Measurements from ENCODE around the gene PRRX2. TPM values are rescaled to one million over a fixed set of nuclear protein-coding genes. Genes with fewer than 3 reads are reported as not detected.

PRRX2 gene
- total and polyA plus RNA-seq, 9 donors: 0.20 to 4.0 (median 0.77) TPM

GRCh38 chr9:129637673-129638439 is 27.6 kb upstream of the PRRX2 start:
- Histone ChIP-seq H3K27ac (no peak overlapping the region), H3K9me3 (no peaks in the 10 kb centered on the region), H3K27me3 (no peaks in the 10 kb centered on the region), H3K36me3 (no peaks in the 10 kb centered on the region), H3K4me3 (no peak overlapping the region), H3K4me1 (ENCODE audit: insufficient read depth) (peaks cover 9% of the 10 kb centered on the region)
- TF ChIP-seq POLR2A (IDR thresholded peaks at IDR 0.05): no peak
- TF ChIP-seq CTCF (IDR thresholded peaks at IDR 0.05): no peak
- no peak for TF ChIP-seq EP300 (IDR thresholded peaks at IDR 0.05)
- WGBS, 3 donors: 68 to 72% (median 68%) methylated on average over 29 of the region's 29 CpGs
- intact Hi-C loops (cut with DNase I): no loop called here
- peak in 1 of 5 donors; percentile 19 for DNase-seq

DNA sequence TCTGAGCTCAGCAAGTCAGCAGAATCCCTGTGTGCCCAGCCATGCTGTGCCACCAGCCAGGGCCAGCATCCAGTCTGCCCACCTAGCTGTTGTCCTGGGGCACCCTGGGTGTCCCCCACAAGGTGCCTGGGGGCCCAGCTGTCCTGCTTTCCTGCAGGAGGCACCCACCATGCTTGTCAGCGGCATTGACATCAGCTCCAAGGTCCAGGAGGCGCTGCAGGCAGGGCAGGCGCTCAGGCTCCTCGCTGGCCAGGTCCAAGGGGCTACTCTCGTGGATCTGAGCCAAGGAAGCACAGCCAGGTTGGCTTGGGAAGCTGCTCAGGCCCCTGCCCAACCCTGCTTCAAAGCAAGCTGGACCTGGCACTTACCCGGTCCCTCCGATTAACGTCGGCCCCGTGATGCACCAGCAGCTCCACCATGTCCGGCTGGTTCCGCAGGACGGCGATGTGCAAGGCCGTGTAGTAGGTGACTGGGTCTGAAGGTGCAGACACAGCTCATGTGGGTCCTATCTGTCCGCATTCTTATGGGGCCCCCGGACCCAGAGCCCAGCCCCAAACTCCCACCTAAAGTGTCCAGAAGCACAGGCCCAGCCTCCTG is 26.3 kb upstream of the PRRX2 start:
- Histone ChIP-seq H3K36me3 (no peaks in the 10 kb centered on the region), H3K4me1 (ENCODE audit: insufficient read depth) (peaks cover 9% of the 10 kb centered on the region), H3K9me3 (no peaks in the 10 kb centered on the region), H3K4me3 (no peak overlapping the region), H3K27me3 (no peaks in the 10 kb centered on the region), H3K27ac (no peak overlapping the region)
- 84 to 86% (median 85%) methylated on average over 17 of the region's 17 CpGs for WGBS, 3 donors
- peak in 3 of 5 donors; percentile 31 to 42 (median 31) for DNase-seq
- intact Hi-C loops (cut with DNase I): no loop called here
- TF ChIP-seq POLR2A (IDR thresholded peaks at IDR 0.05) (no peak), EP300 (IDR thresholded peaks at IDR 0.05) (no peak)

DNA sequence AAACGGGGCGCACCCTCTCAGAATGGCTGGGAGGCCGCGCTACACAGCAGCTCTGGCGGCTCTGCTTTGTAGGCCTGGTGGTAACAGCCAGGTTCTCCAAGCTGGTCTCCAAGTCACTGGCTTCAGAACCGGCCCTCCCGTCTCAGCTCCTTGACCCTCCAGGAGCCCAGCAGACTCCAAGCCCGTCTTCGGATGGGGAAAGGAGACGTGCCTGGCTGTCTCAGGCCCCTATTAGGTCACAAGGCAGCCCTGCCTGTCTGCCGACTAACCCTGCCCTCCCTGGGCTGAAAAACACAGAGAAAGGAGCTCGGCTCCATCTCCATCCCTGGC is 25.7 kb upstream of the PRRX2 start:
- TF ChIP-seq POLR2A (IDR thresholded peaks at IDR 0.05): no peak
- TF ChIP-seq EP300 (IDR thresholded peaks at IDR 0.05): no peak
- TF ChIP-seq CTCF (IDR thresholded peaks at IDR 0.05): no peak

DNA sequence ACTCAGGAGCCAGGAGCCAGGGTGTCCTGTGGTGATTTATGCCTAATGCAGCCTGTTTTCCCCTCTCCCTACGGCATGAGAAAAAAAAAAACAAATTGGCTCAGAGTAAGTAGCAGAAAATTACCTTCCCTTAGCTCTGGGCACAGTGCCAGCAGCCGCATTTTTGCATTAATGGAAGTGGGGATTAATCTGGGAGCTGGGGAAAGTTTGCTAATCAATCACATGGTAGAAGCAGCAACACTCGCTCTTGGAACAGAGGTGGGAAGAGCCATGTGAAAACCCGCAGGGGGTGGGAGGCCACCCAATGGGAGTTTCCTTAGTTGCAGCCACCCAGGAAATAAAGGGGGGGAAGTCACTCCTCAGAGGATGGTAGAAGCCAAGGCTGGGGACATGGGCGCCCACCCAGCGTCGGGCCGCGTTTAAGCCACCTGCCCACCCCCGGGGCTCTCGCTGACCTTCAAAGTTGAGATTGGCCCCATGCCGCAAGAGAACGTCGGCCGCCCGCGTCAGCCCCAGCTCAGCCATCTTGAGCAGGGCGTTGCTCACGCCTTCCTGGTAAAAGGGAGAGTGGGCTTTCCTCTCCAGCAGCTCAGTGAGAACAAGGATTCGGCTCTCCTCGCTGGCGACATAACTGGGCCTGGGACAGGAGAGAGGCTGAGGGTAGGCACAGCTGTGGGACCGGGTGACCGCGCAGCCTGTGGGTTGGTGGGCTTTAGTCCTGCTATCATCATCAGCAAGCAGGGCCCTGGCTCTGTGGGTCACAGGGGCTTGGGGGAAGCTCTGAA is 25.2 kb upstream of the PRRX2 start:
- Histone ChIP-seq H3K4me1 (ENCODE audit: insufficient read depth) (peaks cover 9% of the 10 kb centered on the region), H3K27ac (no peak overlapping the region), H3K9me3 (no peaks in the 10 kb centered on the region), H3K36me3 (no peaks in the 10 kb centered on the region), H3K27me3 (no peaks in the 10 kb centered on the region), H3K4me3 (peak overlapping the region; percentile 89)
- 27 to 51% (median 29%) methylated on average over 23 to 25 of the region's 25 CpGs for WGBS, 3 donors
- DNase-seq: peak in 3 of 5 donors; percentile 43 to 60 (median 50)
- no peak for TF ChIP-seq POLR2A (IDR thresholded peaks at IDR 0.05)
- TF ChIP-seq CTCF (IDR thresholded peaks at IDR 0.05): no peak
- TF ChIP-seq EP300 (IDR thresholded peaks at IDR 0.05): no peak
- intact Hi-C loops (cut with DNase I): loop anchor here in 3 of 4 donors (5.0 kb wide), 2 partner anchors 142 to 147 kb away; no protein-coding TSS in a partner anchor

More for the DNA sequence above, 25.7 kb upstream of the PRRX2 start:
- Histone ChIP-seq H3K4me1 (ENCODE audit: insufficient read depth) (peaks cover 9% of the 10 kb centered on the region), H3K4me3 (no peak overlapping the region), H3K27ac (no peak overlapping the region), H3K36me3 (no peaks in the 10 kb centered on the region), H3K27me3 (no peaks in the 10 kb centered on the region), H3K9me3 (no peaks in the 10 kb centered on the region)
- WGBS, 3 donors: 51 to 54% (median 51%) methylated on average over 12 of the region's 12 CpGs
- intact Hi-C loops (cut with DNase I): loop anchor here in 3 of 4 donors (5.0 kb wide), 2 partner anchors 143 to 148 kb away; no protein-coding TSS in a partner anchor
- DNase-seq: peak in 2 of 5 donors; percentile 25 to 26
